AG10803 (cell line): ENCODE data around the gene ANKRD13C.

Experiments used
- DNase-seq: peaks from one replicate; pipeline ENCODE4 v3.0.0; 2010; ENCODE audit warnings: low read depth
- H3K4me3 ChIP-seq: 2 replicates; pipeline ENCODE4 v1.5.1; 2011; ENCODE audit warnings: mild to moderate bottlenecking, low read length, control low read depth
- CTCF ChIP-seq: conservative IDR thresholded peaks from 2 replicates; pipeline ENCODE4 v1.5.1; 2011; ENCODE audit warnings: mild to moderate bottlenecking, low read length, control low read depth, inconsistent platforms

The ANKRD13C gene

GRCh38 chr1:70334436-70334835, 20.1 kb downstream of the ANKRD13C start:
- H3K4me3 ChIP-seq = no peak overlapping the region
- DNase-seq = no peak
- no peak for TF ChIP-seq CTCF

GRCh38 chr1:70333245-70333644, 21.3 kb downstream of the ANKRD13C start:
- no peak for DNase-seq
- TF ChIP-seq CTCF = no peak
- H3K4me3 ChIP-seq = no peak overlapping the region

GRCh38 chr1:70331962-70332361, 22.6 kb downstream of the ANKRD13C start:
- DNase-seq = peak; percentile 60
- H3K4me3 ChIP-seq = no peak overlapping the region
- TF ChIP-seq CTCF = no peak

GRCh38 chr1:70327306-70328076, 27.0 kb downstream of the ANKRD13C start:
- no peak overlapping the region for H3K4me3 ChIP-seq
- no peak for TF ChIP-seq CTCF
- no peak for DNase-seq

- DNase-seq = no peak
- H3K4me3 ChIP-seq = no peak overlapping the region
- no peak for TF ChIP-seq CTCF
These were observed 29.8 kb downstream of the ANKRD13C start for GRCh38 chr1:70324683-70325082.

GRCh38 chr1:70319750-70320149, 34.8 kb downstream of the ANKRD13C start:
- H3K4me3 ChIP-seq = no peak overlapping the region
- no peak for TF ChIP-seq CTCF
- peak; percentile 68 for DNase-seq

- TF ChIP-seq CTCF = no peak
- no peak overlapping the region for H3K4me3 ChIP-seq
- no peak for DNase-seq
These were observed 36.3 kb downstream of the ANKRD13C start for GRCh38 chr1:70318191-70318590.
